Mucosa of descending colon (tissue), 3 donors: ENCODE results near the gene CTNNA3. TPM values are rescaled to one million over a fixed set of nuclear protein-coding genes. Genes with fewer than 3 reads are reported as not detected.

ENCODE experiments used
- ATAC-seq: fragments of 200-7000 bp; cut with Tn5 transposase; one replicate; pipeline ENCODE4 v1.9.1; 2020; ENCODE audit warnings: mild to moderate bottlenecking, moderate library complexity
- DNase-seq, 3 donors: peaks; one replicate each; pipeline ENCODE4 v3.0.0-alpha.2; 2020
- H3K36me3 ChIP-seq: fragments of 200-600 bp; one replicate; pipeline ENCODE4 v1.8.0; 2021; ENCODE audit warnings: low read depth, mild to moderate bottlenecking
- H3K4me1 ChIP-seq: fragments of 200-600 bp; one replicate; pipeline ENCODE4 v1.8.0; 2021; ENCODE audit warnings: low read depth, mild to moderate bottlenecking
- H3K4me3 ChIP-seq: fragments of 200-600 bp; one replicate; pipeline ENCODE4 v1.8.0; 2021; ENCODE audit warnings: mild to moderate bottlenecking
- H3K9me3 ChIP-seq: fragments of 200-600 bp; one replicate; pipeline ENCODE4 v1.8.0; 2021; ENCODE audit warnings: mild to moderate bottlenecking
- intact Hi-C, 2 donors: fragments of 100-400 bp; cut with DNase I in 1 of 2; cut with micrococcal nuclease in 1 of 2; formaldehyde crosslinking; loops; one replicate each; pipeline versions ENCODE4 v1.11.0 to v1.11.1; 2022; cut with DNase I, micrococcal nuclease
- total RNA-seq, 3 donors: library from RNA; stranded (reverse); fragmentation: NEBNext Ultra II Directional in 2 of 3; extraction: Animal tissue kit (Norgen Biotek cat#: 25700) in 2 of 3; gene quantifications; one replicate each; pipeline versions ENCODE4 v1.2.1 to v1.2.4, GENCODE V29; 2021 to 2023
- TF ChIP-seq, protein P1 (sequence below): fragments of 200-600 bp; IDR thresholded peaks from one replicate; pipeline ENCODE4 v1.8.0; 2022; ENCODE audit warnings: antibody characterized with exemption, mild to moderate bottlenecking
- donor health status: DM: no; HTN: no; CAD: no; lungs with moderate emphysema.
- donor health status: DM: no; HTN: no; CAD: no.
- donor health status: DM: no; HTN: yes; CAD: no.

The CTNNA3 gene
- total RNA-seq, 3 donors from 2014 or later = 0.52 to 7.5 (median 0.70) TPM

DNA sequence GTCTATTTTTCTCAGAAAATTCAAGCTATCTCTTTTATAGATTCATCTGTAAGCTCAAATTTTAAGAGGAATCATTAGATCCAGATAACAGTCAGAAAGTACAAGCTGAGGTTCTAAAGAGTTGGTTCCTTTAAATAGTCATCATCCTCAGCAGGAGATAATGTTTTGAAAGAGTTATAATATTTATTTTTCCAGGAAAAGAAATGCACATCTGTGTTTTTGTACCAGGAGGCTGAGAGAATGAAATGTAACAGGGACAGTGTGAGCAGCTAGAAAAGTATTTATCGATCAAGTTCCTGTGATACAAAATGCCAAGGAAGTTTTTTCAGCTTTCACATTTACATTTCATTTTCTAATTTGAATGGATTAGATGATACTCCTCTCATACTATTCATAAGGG is 890.4 kb downstream of the CTNNA3 start:
- no peak overlapping the region for H3K4me3 ChIP-seq
- no peak for ATAC-seq
- H3K36me3 ChIP-seq = no peaks in the 10 kb centered on the region
- no peak for DNase-seq
- H3K4me1 ChIP-seq = no peaks in the 10 kb centered on the region
- H3K9me3 ChIP-seq = no peaks in the 10 kb centered on the region
- intact Hi-C loops = no loop called here
- TF ChIP-seq, protein P1, sequence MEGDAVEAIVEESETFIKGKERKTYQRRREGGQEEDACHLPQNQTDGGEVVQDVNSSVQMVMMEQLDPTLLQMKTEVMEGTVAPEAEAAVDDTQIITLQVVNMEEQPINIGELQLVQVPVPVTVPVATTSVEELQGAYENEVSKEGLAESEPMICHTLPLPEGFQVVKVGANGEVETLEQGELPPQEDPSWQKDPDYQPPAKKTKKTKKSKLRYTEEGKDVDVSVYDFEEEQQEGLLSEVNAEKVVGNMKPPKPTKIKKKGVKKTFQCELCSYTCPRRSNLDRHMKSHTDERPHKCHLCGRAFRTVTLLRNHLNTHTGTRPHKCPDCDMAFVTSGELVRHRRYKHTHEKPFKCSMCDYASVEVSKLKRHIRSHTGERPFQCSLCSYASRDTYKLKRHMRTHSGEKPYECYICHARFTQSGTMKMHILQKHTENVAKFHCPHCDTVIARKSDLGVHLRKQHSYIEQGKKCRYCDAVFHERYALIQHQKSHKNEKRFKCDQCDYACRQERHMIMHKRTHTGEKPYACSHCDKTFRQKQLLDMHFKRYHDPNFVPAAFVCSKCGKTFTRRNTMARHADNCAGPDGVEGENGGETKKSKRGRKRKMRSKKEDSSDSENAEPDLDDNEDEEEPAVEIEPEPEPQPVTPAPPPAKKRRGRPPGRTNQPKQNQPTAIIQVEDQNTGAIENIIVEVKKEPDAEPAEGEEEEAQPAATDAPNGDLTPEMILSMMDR = no peak

DNA sequence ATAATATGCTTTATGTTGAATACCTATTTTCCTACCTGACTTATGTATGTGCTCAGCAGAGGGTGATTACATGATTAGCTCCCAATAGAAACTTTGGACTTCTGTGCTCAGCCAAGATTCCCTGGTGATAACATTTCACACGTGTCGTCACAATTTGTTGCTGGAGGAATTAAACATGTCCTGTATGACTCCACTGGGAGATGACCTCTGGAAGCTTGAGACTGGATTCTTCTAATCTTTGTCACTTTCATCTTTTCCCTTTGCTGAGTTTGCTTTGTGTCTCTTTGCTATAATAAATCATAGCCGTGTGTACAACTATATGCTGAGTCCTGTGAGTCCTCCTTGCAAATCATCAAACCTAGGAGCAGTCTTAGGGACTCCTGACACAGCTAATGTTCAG is 891.0 kb downstream of the CTNNA3 start:
- DNase-seq = no peak

DNA sequence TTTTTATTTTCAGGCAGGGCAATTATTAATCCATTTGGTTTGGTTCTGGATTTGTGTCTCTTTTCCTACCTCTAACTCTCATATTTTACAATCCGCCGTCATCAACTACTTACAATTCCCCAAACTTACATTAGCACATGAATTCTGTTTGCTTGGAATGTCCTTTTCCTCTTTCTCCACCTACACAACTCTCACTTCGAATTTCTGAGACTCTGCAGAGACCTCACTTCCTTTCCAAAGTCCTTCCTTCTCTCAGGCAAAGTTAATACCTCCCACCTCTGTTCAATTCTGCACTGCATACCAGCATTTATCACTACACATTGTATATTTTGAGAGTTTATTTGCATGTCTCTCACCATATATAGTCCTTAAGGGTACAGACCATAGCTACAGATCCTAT is 892.8 kb downstream of the CTNNA3 start:
- DNase-seq (no peak), ATAC-seq (no peak)
- H3K36me3 ChIP-seq = no peaks in the 10 kb centered on the region
- no peak overlapping the region for H3K4me3 ChIP-seq
- TF ChIP-seq, protein P1 = no peak
- H3K4me1 ChIP-seq = no peaks in the 10 kb centered on the region
- no peaks in the 10 kb centered on the region for H3K9me3 ChIP-seq
- intact Hi-C loops = no loop called here

More for the DNA sequence above, 891.0 kb downstream of the CTNNA3 start:
- peak; percentile 22 for ATAC-seq
- H3K4me1 ChIP-seq = no peaks in the 10 kb centered on the region
- TF ChIP-seq, protein P1 = no peak
- no peak overlapping the region for H3K4me3 ChIP-seq
- H3K36me3 ChIP-seq = no peaks in the 10 kb centered on the region
- intact Hi-C loops = no loop called here
- no peaks in the 10 kb centered on the region for H3K9me3 ChIP-seq

DNA sequence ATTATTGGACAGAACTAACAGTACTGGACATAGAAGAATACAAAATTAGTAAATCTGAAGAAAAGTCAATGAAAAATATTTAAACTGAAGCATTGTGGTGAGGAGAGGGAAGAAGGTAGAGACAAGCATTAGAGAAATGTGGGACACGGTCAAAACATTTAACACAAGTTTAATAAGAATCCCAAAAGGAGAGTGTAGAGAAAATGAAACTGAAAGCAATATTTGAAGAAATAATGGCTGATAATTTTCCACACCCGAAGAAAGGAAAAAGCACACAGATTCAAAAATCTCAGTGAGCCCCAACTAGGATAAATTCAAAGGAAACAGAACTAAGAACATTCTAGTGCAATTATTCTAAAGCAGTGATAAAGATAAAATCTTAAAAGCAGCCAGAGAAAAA is 896.5 kb downstream of the CTNNA3 start:
- H3K9me3 ChIP-seq = no peaks in the 10 kb centered on the region
- DNase-seq (no peak), ATAC-seq (no peak)
- TF ChIP-seq, protein P1 = no peak
- H3K36me3 ChIP-seq = no peaks in the 10 kb centered on the region
- no peak overlapping the region for H3K4me3 ChIP-seq
- no peaks in the 10 kb centered on the region for H3K4me1 ChIP-seq
- intact Hi-C loops = no loop called here

DNA sequence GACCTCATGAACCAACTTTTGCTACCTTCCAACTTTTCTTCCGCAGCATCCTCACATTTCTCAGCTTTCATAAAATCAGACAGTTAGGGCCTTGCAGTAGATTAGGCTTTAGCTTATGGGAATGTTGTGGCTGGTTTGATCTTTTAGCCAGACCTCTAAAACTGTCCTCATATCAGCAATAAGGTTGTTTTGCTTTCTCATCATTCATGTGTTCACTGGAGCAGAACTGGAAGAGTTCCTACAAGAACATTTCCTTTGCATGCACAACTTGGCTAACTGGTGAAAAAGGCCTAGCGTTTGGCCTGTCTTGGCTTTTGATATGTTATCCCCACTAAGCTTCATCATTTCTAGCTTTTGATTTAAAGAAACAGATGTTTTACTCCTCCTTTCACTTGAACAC is 900.1 kb downstream of the CTNNA3 start:
- TF ChIP-seq, protein P1 = no peak
- Histone ChIP-seq H3K9me3 (no peaks in the 10 kb centered on the region), H3K36me3 (no peaks in the 10 kb centered on the region), H3K4me3 (no peak overlapping the region), H3K4me1 (no peaks in the 10 kb centered on the region)
- no peak for ATAC-seq
- no peak for DNase-seq
- intact Hi-C loops = no loop called here

DNA sequence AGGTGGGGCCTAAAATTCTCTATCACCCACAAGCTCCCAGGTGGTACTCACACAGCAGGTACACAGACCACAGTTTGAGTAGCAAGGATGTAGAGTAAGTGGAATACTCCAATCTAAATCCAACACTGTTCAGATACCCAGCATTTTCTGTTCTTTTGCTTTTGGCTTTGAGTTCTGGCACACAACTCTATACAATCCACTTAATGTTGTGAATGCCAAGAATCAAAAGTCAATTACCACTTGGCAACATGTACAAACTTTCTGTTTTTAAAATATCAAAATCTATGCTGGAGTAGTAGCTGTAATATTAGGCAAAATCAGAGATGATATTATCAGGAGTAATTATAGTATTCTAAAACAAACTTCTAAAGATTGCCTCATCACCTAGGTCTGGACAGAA is 903.6 kb downstream of the CTNNA3 start:
- Histone ChIP-seq H3K4me3 (no peak overlapping the region), H3K9me3 (no peaks in the 10 kb centered on the region), H3K4me1 (no peaks in the 10 kb centered on the region), H3K36me3 (no peaks in the 10 kb centered on the region)
- TF ChIP-seq, protein P1 = no peak
- intact Hi-C loops = no loop called here
- DNase-seq (no peak), ATAC-seq (no peak)
